H7 (cell line): ENCODE measurements around the gene RBM8A. TPM values are rescaled to one million over a fixed set of nuclear protein-coding genes. Genes with fewer than 3 reads are reported as not detected.

Experiments
- DNase-seq: peaks from one replicate; pipeline ENCODE4 v3.0.0; 2012
- H3K27me3 ChIP-seq: 2 replicates; pipeline ENCODE4 v1.6.0; 2011; ENCODE audit warnings: mild to moderate bottlenecking, low read length; ENCODE audit not compliant: control insufficient read depth, insufficient read depth
- H3K36me3 ChIP-seq: replicated peaks from 2 replicates; pipeline ENCODE4 v1.5.1; 2011; ENCODE audit warnings: low read length; ENCODE audit not compliant: control insufficient read depth, insufficient read depth
- H3K4me3 ChIP-seq: 2 replicates; pipeline ENCODE4 v1.5.1; 2011; ENCODE audit warnings: low read depth, mild to moderate bottlenecking, control low read depth, low read length, moderate library complexity; ENCODE audit not compliant: insufficient read depth
- total RNA-seq: library from RNA; depleted of rRNA; stranded (reverse); fragments of >200 nt; shearing (Covaris generic); gene quantifications from 2 replicates; pipeline ENCODE4 v1.2.3, GENCODE V29; 2014; rRNA removed

RBM8A gene
- total RNA-seq, 1 experiment from 2014 or later, result 214 TPM

DNA sequence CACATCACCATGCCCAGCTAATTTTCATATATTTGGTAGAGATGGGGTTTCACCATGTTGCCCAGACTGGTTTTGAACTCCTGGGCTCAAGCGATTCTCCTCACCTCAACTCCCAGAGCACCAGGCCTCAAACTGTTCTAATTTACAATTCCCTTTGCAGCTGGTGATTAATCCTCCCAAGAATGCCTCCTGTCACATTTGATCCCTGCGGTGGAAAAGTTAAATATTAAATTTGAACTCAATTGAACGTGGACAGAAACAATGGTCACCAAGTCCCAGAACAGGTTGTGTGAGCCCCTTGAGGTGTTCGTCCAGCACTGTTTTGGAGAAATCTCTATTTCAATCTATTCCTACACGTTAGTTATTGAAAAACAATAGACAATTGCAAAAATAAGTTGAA, 39.7 kb downstream of the RBM8A start:
- no peaks in the 10 kb centered on the region for H3K36me3 ChIP-seq
- H3K27me3 ChIP-seq, result peaks cover 23% of the 10 kb centered on the region
- DNase-seq, result no peak
- H3K4me3 ChIP-seq, result no peak overlapping the region

DNA sequence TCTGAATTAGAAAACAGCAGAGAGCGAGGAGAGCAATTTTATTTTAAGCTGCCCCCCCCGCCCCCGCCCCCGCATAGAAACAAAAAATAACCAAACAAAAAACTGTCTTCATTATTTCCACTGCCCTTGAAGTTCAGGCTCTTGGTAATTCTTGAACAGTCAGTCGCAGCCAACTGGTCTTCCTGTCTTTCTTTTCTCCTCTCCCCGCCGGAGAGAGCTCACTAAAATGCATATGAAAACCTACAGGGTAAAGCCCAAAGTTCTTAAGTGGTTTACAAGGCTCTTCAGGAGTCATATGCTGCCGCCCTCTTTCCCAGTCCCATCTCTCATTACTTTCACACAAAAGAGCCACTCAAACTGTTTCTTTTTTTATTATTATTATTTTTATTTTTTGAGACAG, 40.5 kb downstream of the RBM8A start:
- Histone ChIP-seq H3K4me3 (no peak overlapping the region), H3K27me3 (peaks cover 23% of the 10 kb centered on the region), H3K36me3 (no peaks in the 10 kb centered on the region)
- DNase-seq, result no peak

DNA sequence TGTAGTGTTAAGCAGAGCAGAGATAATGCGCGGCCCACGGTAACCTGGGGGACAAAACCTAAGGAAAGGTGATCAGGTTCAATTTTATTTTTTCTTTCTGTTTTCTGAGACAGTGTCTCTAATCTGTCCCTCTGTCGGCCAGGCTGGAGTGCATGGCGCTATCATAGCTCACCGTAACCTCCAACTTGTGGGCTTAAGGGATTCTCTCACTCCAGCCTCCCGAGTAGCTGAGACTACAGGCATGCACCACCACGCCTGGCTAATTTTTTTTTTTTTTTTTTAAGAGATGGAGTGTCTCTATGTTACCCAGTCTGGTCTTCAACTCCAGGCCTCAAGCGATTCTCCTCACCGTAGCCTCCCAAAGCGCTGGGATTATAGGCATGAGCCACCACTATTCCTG, 40.9 kb downstream of the RBM8A start:
- Histone ChIP-seq H3K27me3 (peaks cover 23% of the 10 kb centered on the region), H3K4me3 (peak overlapping the region; percentile 59), H3K36me3 (no peaks in the 10 kb centered on the region)
- DNase-seq, result no peak

DNA sequence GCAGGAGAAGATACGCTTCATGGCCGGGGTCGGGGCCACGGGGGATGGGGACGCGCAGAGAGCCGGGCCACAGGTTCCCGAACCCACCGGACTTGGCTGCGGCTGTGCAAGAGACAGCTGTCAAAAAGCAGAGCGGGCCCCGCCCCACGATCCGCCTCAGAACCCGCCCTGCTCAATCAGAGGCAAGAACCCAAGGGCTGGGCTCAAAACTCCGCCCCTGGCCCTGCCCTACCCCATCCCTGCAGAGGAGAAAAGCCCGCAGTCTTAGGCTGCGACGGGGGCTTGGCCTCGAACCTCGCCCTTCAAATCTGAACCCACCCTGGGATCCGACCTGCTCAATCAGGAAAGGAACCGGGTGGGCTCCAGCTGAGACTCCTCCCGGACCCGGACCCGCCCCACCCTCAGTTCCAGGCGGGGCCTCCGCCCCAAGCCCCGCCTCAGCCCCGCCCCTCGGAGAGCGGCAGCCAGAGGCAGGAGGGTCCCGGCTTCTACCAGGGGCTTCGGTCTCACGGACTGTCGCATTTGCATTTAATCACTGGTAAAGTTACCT, 41.5 kb downstream of the RBM8A start, which contains the start of gene ANKRD35:
Gene ANKRD35 (minus strand): TSS at position 129 of the 550 bp plus-strand sequence. CDS start 108 bp downstream, at position 21.
- DNase-seq, result peak; percentile 97
- Histone ChIP-seq H3K36me3 (no peaks in the 10 kb centered on the region), H3K27me3 (peaks cover 23% of the 10 kb centered on the region), H3K4me3 (peak within 1 kb of the TSS; percentile 59)

DNA sequence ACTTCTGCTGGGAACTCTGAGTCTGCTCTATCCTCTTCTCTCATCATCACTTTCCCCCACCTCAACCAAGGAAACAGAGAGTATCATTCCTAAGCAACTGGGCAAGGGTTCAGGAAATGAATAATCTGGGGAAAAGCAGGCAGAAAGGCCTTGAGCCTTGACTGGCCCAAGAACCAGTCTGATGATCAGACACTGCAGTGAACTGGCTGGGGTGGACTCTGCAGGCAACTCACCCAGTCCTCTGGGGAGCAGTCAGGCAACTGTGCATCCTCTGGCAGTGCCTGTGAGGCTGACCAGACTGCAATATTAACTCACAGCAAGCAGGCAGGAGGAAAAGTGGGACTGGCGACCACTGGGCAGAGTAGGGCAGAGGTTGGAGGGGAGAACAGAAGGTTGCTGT, 42.6 kb downstream of the RBM8A start:
- Histone ChIP-seq H3K36me3 (no peaks in the 10 kb centered on the region), H3K27me3 (peaks cover 23% of the 10 kb centered on the region), H3K4me3 (no peak overlapping the region)
- DNase-seq, result no peak

DNA sequence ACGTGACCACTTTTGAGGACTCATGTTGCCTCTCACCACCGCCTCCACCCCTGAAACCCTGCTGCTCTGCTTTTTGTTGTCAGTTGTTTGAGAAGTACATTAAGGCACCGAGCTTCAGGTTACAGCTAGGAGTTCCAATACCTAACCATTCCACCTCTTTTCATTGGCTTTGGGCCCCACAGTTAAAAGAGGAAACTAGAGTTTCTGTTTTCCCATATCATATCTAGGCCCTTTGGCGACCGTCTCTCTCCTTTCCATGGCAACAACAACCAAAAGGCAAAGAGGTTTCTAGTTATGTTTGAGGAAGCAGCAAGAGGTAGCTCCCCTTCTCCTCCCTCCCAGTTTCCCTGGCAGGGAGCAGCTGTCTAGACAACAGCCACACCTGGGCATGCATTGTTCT, 47.5 kb downstream of the RBM8A start:
- Histone ChIP-seq H3K4me3 (no peak overlapping the region), H3K36me3 (no peaks in the 10 kb centered on the region), H3K27me3 (peaks cover 20% of the 10 kb centered on the region)
- peak; percentile 54 for DNase-seq

DNA sequence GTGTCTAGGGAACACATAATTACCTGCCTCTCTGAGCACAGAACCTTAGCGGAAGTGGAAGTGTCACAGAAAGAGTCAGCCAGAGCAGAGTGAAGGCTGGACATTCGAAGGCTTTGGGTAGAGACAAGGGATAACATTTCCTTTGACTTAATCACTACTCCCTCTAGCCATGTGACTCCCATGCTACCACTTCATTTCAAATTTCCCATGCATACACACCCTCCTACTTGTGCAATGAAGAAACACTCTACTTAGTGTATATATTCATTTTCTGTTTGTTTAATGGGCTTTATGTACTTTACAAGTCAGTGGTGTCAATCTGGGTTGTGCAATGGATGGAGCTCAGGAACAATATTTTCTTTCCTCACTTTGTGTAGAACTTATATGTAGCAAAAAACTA, 48.6 kb downstream of the RBM8A start:
- no peak for DNase-seq
- Histone ChIP-seq H3K36me3 (no peaks in the 10 kb centered on the region), H3K4me3 (no peak overlapping the region), H3K27me3 (peaks cover 15% of the 10 kb centered on the region)

DNA sequence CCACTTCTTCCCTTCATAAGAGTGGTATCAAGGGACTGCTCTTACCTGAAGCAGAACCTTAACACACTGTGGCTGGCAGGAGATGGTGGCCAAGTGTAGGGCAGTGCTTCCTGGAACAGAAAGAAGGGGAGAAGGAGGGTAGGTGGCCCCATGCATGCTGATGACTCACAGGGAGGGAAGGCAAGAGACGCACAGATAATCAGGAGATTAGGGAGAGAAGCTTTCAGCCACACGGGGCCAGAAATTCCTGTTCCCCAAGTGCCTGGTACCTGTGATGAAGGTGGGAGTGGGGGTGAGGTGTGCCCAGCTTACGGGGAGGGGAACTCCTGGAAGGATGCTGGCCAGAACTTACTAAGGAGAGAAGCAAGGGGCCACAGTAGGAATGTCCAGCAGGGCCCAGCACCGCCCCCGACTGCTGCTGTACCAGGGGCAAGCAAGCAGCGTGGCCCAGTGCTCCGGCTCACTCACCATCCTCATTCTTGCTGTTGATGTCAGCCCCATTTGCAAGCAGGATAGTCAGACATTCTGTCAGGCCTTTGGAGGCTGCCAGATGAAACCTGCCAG, 49.3 kb downstream of the RBM8A start:
- no peaks in the 10 kb centered on the region for H3K36me3 ChIP-seq

DNA sequence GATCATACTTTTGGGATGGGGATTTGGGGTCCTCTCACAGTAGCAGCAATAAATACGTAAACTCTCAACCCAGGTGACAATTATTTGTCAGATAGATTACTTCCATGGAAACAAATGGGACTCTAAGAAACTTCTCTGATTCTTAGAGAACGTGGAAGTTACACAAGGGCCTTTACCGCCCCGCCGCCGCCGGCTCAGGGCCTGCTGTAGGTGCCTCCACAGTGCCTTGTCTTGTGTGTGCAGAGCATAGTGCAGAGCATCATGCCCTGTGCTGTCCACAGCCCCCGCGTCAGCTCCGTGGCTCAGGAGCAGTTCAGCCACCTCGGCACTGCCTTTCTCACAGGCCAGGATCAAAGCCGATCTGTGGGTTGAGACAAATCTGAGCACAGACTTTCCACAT, 52.6 kb downstream of the RBM8A start:
- no peaks in the 10 kb centered on the region for H3K36me3 ChIP-seq
- DNase-seq, result peak; percentile 18
- peaks cover 32% of the 10 kb centered on the region for H3K27me3 ChIP-seq
- H3K4me3 ChIP-seq, result no peak overlapping the region

More for the DNA sequence above, 49.3 kb downstream of the RBM8A start:
- DNase-seq, result no peak
- peaks cover 19% of the 10 kb centered on the region for H3K27me3 ChIP-seq
- no peak overlapping the region for H3K4me3 ChIP-seq

DNA sequence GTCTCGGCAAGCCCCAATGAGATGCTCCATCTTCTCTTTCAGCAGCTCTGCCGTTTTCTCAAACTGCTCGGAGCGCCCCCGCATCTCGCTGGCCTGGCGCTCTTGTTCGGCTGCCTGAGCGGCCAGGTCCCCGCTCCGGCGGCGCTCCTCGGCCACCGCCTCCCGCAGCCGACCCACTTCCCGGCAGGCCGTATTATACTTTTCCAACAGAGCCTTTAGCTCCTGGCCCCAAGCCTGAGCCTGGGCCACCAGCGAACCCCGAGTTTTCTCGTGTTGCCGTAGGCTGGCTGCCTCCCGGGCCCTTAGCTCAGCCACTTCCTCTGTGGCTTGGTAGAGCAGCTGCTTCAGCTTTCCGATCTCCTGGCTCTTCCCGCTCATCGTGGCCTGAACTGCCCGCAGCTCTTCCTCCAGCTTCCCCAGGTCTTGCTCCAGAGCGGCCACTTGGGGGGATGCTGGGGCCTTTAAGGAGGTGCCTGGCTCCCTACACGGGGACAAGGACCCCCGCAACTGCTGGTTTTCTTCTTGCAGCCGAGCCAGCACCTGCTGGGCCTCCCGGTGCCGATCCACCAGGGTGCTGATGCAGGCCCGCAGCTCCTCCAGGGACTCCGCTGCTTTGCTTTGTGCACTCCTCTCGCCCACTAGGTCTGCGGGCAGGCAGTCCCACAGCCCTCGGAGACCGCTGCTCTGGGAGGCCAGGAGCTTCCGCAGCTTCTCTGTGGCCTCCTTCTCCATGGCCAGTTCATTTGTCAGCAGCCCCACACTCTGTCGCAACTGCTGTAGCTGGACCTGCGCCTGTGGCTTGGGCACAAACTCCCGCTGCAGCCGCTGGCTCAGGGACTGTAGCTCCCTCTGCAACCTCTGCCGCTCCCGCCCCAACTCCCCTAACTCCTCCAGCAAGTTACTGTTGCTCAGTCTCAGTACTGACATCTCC, 55.0 kb downstream of the RBM8A start:
- peaks cover 31% of the 10 kb centered on the region for H3K27me3 ChIP-seq

More for the DNA sequence above, 55.0 kb downstream of the RBM8A start:
- peak; percentile 81 for DNase-seq
- Histone ChIP-seq H3K4me3 (peak overlapping the region; percentile 45; the same call in 1 of the 2 replicates), H3K36me3 (no peaks in the 10 kb centered on the region)

Other genes starting within 250 kb of the RBM8A start
- 1.3 and 4.1 TPM in 2 replicates for gene PDZK1, start 220.1 kb downstream of the RBM8A start, total RNA-seq
- 0.35 TPM in 1 of 2 replicates, not detected in the other for gene CD160, start 208.0 kb downstream of the RBM8A start, total RNA-seq
- 11.3 and 11.5 TPM in 2 replicates for gene RNF115, start 103.4 kb downstream of the RBM8A start, total RNA-seq
- 44.3 and 45.1 TPM in 2 replicates for gene POLR3C, start 103.3 kb downstream of the RBM8A start, total RNA-seq
- gene NUDT17, start 81.9 kb downstream of the RBM8A start, total RNA-seq, result 4.4 and 8.8 TPM in 2 replicates
- gene PIAS3, start 68.4 kb downstream of the RBM8A start, total RNA-seq, result 27.0 and 27.4 TPM in 2 replicates
- gene ANKRD35, start 41.6 kb downstream of the RBM8A start, total RNA-seq, result 0.22 and 0.52 TPM in 2 replicates
- 0.10 and 0.22 TPM in 2 replicates for gene ITGA10, start 17.4 kb downstream of the RBM8A start, total RNA-seq
- gene PEX11B, start 8.8 kb downstream of the RBM8A start, total RNA-seq, result 22.9 and 28.0 TPM in 2 replicates
- 23.0 and 24.3 TPM in 2 replicates for gene LIX1L, start 30.5 kb upstream of the RBM8A start, total RNA-seq
- 0.52 and 0.62 TPM in 2 replicates for gene ANKRD34A, start 37.1 kb upstream of the RBM8A start, total RNA-seq
- 6.3 and 11.6 TPM in 2 replicates for gene POLR3GL, start 37.2 kb upstream of the RBM8A start, total RNA-seq
- gene TXNIP, start 69.1 kb upstream of the RBM8A start, total RNA-seq, result 24.6 and 90.7 TPM in 2 replicates
- 0.24 and 1.2 TPM in 2 replicates for gene HJV, start 94.3 kb upstream of the RBM8A start, total RNA-seq
- gene NBPF10, start 217.3 kb upstream of the RBM8A start, total RNA-seq, result 0.42 and 0.89 TPM in 2 replicates